ENCODE data around the gene NOP9.
A peak's percentile ranks its signal among the peaks of the same experiment; 100 is the strongest.

The NOP9 gene

DNA sequence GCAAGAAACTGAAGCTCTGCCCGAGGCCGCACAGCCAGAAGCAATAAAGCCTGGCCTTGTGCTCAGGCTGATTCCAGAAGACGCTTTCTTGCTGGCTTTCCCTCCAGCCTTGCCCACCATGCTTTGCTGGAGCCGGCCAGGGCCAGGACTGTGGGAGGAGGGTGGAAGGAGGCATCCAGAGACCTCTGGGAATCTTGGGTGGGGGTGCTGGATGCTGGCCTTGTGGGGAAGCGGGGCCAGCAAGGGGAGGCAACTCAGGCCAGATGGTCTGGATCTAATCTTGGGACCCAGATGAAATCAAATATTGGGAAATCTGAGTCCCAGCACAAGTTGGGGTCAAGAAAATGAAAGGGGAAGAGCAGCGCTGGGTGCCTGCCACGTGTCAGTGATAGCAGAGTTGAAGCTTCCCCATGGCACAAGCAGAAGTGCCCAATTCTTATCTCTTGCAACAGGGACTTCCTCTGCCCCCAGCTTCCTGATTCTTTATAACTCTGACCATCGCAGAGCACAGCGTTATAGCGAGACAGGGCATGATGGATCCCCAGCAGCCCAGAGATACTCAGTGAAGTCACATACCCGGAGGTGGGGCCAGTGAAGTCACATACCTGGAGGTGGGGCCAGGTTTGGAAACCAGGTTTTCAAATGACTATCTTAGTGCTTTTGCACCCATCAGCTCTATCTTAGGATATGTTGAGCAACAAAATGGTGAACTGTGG, 21.9 kb upstream of the NOP9 start:
- DNase-seq (ENCODE audit: extremely low read depth, low read depth) = no peak

DNA sequence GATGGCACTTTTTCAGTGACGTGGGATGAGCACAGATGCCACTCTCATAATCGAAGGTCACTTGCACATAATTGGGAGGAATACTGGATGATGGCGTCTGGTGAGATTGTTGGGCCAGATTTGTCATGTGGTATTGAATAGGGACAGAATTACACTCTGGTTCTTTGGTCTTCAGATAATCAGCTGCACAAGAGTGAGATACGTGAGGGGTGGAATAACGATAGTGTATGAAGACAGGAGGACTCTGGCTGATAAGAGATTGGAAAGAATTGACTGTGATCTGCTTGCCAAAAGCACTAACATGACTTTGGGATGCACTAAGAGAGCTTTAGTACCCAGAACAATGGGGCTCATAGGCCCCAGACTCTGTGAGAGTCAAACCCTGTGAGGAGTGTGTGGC, 21.2 kb upstream of the NOP9 start:
- no peak for DNase-seq (ENCODE audit: extremely low read depth, low read depth)
- TF ChIP-seq, protein P1, sequence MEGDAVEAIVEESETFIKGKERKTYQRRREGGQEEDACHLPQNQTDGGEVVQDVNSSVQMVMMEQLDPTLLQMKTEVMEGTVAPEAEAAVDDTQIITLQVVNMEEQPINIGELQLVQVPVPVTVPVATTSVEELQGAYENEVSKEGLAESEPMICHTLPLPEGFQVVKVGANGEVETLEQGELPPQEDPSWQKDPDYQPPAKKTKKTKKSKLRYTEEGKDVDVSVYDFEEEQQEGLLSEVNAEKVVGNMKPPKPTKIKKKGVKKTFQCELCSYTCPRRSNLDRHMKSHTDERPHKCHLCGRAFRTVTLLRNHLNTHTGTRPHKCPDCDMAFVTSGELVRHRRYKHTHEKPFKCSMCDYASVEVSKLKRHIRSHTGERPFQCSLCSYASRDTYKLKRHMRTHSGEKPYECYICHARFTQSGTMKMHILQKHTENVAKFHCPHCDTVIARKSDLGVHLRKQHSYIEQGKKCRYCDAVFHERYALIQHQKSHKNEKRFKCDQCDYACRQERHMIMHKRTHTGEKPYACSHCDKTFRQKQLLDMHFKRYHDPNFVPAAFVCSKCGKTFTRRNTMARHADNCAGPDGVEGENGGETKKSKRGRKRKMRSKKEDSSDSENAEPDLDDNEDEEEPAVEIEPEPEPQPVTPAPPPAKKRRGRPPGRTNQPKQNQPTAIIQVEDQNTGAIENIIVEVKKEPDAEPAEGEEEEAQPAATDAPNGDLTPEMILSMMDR (IDR thresholded peaks at IDR 0.05; ENCODE audit: low read depth, low read length) = no peak

More for the DNA sequence above, 21.9 kb upstream of the NOP9 start:
- TF ChIP-seq, protein P1 (IDR thresholded peaks at IDR 0.05; ENCODE audit: low read depth, low read length) = no peak

DNA sequence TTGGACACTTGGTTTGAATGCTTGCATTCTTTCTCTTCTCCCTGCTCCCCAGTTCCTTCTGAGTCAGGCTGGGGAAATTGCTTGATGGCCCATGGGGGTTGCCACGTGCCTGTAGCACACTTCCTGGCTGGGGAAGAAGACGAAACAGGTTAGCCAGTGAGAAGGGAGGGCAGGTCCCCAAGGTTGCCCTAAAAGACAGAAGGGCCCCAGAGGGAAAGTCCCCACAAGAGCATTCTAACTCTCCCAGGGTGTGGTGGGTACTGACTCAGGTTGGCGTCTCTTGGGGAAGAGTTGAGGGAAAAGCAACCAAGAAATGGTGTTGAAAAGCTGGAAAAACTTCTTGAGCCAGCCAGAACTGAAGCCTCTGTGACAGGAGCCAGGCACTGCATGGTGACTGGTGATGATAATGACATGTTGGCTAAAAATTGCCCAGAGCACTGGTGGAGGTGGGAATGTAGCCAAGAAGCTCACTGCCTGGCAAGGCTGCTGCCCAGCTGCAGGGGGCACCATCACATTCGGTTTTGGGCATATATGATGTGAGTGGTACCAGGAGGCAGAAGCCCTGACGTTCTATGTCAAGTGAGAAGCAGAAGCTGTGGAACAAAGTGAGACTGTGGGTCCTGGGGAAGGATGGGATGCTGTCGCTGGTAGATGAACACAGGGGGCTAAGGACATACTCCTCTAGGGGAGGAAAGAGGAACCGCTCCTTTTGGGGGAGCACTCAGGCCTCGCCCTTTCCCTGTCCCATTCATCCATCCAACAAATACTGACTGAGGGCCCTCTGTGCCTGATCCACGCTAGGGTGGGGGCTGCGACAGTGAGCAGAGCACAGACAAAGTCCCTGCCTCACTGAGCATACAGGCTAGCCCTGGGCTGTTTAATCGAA, 20.1 kb upstream of the NOP9 start:
- TF ChIP-seq, protein P1 (IDR thresholded peaks at IDR 0.05; ENCODE audit: low read depth, low read length) = peak; percentile 14
- DNase-seq (ENCODE audit: extremely low read depth, low read depth) = no peak

DNA sequence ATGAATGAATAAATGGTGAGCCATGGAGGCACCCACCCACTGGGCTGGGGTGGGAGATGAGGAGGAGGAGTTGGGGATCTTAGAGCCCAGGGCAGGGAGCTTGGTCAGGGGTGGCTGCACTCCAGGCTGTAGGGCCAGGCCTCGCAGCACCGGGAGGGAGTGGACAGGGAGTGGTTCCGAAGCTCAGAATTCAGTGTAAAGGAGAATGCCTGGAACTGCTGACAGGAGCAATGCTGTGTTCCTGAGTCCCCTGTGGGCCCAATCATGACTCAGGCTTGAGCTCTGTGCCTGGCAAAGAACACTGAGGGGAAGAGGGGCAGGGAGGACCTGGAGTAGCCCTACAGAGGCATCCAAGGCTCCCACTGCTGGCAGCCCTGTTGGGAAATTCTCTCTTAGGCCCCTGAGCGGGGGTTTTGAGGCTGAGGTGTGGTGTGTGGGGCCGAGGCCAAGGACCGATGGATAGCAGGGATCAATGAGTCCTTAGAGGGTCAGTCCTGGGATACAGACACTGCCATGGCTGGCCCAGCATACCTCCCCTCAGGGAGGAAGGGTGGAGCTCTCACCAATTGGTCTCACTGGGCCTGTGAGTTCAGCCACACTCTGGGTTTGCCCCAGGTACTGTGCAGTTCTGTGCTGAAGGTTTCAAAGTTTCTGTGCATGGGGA, 18.7 kb upstream of the NOP9 start:
- no peak for DNase-seq (ENCODE audit: extremely low read depth, low read depth)
- TF ChIP-seq, protein P1 (IDR thresholded peaks at IDR 0.05; ENCODE audit: low read depth, low read length) = no peak

DNA sequence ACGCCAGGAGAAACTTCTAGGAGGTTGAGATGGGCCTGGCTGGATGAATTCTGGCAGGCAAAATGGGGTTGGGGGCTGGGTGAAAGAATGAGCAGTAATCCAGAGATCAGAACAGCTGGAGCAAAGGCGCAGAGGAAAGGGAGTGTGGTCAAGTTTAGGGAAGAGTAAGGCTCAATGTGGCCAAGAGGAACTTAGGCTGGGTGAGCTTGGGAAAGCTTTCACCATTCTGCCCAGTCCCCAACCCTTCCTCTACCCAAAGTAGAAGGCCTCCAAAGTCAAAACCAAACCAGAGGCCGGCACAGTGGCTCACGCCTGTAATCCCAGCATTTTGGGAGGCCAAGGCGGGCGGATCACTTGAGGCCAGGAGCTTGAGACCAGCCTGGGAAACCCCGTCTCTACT, 18.0 kb upstream of the NOP9 start:
- TF ChIP-seq, protein P1 (IDR thresholded peaks at IDR 0.05; ENCODE audit: low read depth, low read length) = no peak
- no peak for DNase-seq (ENCODE audit: extremely low read depth, low read depth)

DNA sequence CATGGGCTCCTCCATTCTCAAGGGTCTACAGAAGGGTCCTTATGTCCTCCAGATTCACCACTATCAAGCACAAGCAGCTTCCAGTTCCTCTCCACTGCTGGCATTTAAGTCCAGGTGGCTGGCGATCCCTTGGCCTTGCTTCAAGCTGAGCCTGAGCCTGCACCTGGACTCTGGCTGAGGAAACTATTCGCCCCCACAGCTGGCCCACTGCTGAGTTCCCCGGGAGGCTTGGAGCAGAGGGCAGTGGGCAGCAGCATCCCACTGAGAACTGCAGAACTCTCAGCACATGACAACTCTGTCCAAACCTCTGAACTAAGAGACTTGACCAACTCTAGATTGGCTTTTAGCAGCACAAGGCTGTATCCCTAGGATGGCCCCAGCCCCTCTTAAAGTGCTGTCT, 16.9 kb upstream of the NOP9 start:
- TF ChIP-seq, protein P1 (IDR thresholded peaks at IDR 0.05; ENCODE audit: low read depth, low read length) = no peak

More for the DNA sequence above, 16.9 kb upstream of the NOP9 start:
- no peak for DNase-seq (ENCODE audit: extremely low read depth, low read depth)
